Activated T-cell treated with anti-CD3 and anti-CD28 coated beads, Interleukin-2, amount 50 U/mL, for 4 hours (primary cell): ENCODE results near the gene ZNF689. TPM values are rescaled to one million over a fixed set of nuclear protein-coding genes. Genes with fewer than 3 reads are reported as not detected.

Source experiments
- ATAC-seq, 2 donors: fragments of 200-7000 bp; cut with Tn5 transposase; one replicate each; pipeline ENCODE4 v1.10.0; 2021
- DNase-seq: peaks from one replicate; pipeline ENCODE4 v3.0.0-alpha.2; 2020
- H3K27me3 Mint-ChIP-seq: one replicate; pipeline ENCODE4 v1.8.0; 2021; ENCODE audit warnings: low read depth, mixed read lengths
- H3K36me3 Mint-ChIP-seq: one replicate; pipeline ENCODE4 v1.8.0; 2022; ENCODE audit warnings: mixed read lengths; ENCODE audit not compliant: insufficient read depth
- H3K4me1 Mint-ChIP-seq: one replicate; pipeline ENCODE4 v1.8.0; 2021; ENCODE audit warnings: low read depth, mixed read lengths
- H3K4me3 Mint-ChIP-seq: one replicate; pipeline ENCODE4 v1.8.0; 2021; ENCODE audit warnings: mild to moderate bottlenecking, moderate library complexity, mixed read lengths
- H3K9me3 Mint-ChIP-seq: one replicate; pipeline ENCODE4 v1.8.0; 2021; ENCODE audit warnings: mixed read lengths
- total RNA-seq, 3 donors: library from RNA; stranded (reverse); gene quantifications; one replicate each; pipeline ENCODE4 v1.2.1, GENCODE V29; 2021

Gene ZNF689
- total RNA-seq: 10 to 100 TPM; 15.4 to 16.9 (median 16.0) TPM

DNA sequence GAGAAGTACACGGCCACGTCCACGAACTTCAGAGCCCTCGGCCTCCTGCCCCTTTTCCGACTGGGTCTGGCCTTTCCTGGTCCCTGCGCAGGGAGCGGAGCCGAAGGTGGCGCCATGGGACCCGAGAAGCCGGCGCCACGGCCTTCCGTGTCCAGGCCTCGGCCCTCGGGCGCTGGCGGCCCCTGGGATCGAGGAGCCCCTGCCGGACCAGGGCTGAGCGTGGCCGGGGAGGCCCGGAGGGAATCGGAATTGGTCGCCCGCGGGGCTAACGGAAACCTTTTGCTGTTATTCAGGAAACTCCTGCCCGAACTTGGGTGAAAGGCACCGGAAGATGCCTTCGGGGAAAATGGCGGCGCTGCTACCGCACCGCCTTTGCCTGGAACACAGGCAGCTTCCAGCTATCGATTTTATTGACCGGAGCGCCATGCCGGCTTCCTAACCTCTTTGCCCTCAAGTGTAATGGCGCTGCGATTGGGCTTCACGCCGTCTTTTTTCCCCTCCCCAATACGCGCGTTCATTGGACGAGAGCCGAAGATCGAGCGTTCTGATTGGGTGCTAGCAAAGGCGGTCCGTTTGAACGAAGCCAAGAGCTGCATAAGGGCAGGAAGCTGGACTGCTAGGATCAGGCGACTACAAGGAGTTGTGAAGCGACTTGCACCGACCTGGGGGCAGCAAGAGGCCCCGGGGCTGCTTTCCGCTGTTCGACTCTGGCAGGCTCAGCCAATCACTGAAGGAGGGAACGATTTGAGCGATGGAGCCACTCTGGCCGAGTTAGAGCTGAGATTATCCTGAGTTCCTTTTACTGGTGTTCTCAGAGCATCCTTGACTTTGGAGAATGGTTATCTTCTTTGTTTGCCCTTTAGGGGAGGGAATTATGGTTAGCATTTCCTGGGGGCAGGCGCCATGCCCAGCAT is at the start of gene ZNF689:
Gene ZNF689 (minus strand): TSS at position 464 of the 914 bp plus-strand sequence. CDS start 348 bp downstream, at position 116.
- Mint-ChIP-seq H3K4me1 (peaks cover 11% of the 10 kb centered on the region), H3K9me3 (no peaks in the 10 kb centered on the region), H3K4me3 (peak within 1 kb of the TSS; percentile 91), H3K36me3 (peaks cover 14% of the 10 kb centered on the region), H3K27me3 (no peaks in the 10 kb centered on the region)
- ATAC-seq (peak; percentile 89 to 91), DNase-seq (peak; percentile 93)

DNA sequence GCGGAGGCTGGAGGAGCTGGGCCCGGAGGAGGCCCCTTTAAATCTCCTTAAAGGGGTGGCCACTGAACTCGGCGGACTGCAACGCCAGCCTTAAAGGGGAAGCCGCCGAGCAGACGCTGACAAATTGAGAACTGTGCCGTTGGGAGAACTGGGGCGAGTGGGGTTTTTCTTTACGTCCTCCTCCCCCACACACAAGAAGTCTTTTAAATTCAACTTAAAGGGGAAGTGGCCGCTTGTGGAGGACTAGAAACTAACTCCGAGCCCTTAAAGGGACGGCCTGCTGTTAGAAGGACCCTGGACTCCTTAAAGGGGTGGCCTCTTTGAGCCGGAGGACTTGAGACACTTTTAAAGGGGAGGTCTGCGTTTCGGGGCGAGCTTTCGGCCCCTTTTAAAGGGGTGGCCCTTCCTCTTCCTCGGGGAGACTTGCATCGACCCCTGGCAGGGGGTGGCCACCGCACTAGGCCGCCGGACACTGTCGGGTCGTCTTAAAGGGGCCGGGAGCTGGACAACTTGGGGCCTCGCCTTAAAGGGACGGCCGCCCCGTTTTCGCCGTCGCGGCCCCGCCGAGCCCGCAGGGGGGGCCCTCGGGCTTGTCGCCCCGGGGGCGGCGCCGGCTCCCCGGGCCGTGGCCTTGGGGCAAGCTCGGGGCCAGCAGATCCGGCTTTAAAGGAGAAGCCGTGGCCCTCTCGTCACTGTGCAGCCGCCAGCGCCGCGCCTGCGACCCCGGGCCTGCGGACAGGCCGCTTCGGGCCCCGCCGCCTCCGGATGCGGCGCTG is 48.7 kb upstream of the ZNF689 start:
- peaks cover 38% of the 10 kb centered on the region for H3K36me3 Mint-ChIP-seq
- H3K4me1 Mint-ChIP-seq: peaks cover 49% of the 10 kb centered on the region
- DNase-seq (no peak), ATAC-seq (peak; percentile 24 to 26)
- H3K9me3 Mint-ChIP-seq: no peaks in the 10 kb centered on the region
- peak overlapping the region; percentile 90 for H3K4me3 Mint-ChIP-seq
- no peaks in the 10 kb centered on the region for H3K27me3 Mint-ChIP-seq

DNA sequence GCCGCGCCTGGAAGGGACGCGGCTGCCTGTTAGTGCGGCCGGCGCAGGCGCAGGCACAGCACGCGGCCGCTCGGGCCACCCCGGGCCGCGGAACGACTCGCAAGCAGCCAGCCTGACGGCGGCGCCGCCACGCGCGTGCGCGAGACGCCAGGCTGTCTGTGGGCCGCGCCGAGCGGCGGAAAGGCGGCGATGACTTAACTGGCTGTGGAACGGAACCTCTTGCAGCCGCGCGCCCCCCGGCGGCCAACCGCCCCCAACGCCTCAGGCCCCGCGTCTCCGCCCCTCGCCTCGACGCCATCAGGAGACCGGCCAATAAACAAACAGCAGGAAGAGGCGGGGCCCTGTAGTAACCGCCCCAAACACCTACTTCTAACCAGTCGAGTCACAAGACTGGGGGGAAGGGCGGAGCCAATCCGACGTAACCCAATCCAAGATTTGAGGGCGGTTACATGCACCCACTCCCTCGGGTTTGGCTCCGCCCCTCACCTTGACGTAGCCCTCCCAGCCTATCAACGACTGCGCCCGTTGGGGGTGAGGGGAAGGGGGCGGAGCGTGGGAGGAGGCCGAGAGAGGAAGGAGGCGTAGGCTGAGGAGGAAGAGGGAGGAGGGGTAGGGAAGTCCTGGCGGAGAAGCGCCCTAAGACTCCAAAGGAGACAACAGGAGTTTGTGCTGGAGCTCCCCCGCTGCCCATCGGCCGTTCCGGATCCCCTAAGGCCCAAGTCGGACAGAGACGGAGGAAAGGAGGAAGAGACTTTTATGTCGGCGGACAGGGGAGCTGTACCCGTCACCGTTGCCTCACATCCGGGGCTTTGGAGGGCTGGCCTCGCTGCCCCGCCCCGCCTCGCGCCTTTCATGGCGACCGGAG is 47.9 kb upstream of the ZNF689 start, which contains the start of gene FBRS:
Gene FBRS (plus strand): TSS at position 566 of the 865 bp plus-strand sequence. CDS start 1,088 bp downstream, outside the sequence.
- DNase-seq (peak; percentile 100), ATAC-seq (peak; percentile 71 to 72)
- Mint-ChIP-seq H3K4me3 (peak within 1 kb of the TSS; percentile 90), H3K36me3 (peaks cover 30% of the 10 kb centered on the region), H3K27me3 (no peaks in the 10 kb centered on the region), H3K9me3 (no peaks in the 10 kb centered on the region), H3K4me1 (peaks cover 41% of the 10 kb centered on the region)

DNA sequence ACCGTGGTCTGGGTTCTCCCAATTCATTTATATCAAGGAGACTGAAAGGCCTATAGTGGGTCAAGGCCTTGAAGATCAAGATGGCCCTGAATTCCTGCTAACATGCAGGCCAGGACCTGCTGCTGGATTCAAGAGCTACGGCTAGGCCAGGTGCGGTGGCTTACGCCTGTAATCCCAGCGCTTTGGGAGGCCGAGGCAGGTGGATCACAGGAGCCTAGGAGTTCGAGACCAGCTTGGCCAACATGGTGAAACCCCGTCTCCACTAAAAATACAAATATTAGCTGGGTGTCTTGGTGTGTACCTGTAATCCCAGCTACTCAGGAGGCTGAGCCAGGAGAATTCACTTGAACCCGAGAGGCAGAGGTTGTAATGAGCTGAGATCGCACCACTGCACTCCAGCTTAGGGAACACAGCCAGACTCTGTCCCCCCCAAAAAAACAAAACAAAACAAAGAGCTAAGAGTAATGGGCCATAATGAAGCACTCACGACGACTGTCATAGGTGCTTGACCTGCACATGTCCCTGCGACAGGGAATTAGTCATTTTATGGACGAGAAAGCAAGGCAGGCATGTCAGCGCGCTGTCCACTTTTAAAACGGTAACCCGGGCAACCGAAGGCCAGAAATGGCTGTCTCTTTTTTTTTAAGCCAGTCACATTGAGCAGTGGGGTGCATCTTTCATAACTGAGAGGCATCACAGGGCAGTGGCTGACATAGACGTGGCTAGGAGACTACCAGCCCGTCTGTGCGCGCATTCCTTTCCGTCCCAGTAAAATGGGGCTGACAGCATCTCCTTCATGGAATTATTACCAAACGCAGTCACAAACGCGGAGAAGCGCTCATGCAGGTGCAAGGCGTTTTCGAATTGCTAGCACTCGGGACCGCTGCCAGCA is 47.0 kb upstream of the ZNF689 start:
- Mint-ChIP-seq H3K27me3 (no peaks in the 10 kb centered on the region), H3K4me3 (peak overlapping the region; percentile 79), H3K4me1 (peaks cover 38% of the 10 kb centered on the region), H3K9me3 (no peaks in the 10 kb centered on the region), H3K36me3 (peaks cover 33% of the 10 kb centered on the region)
- ATAC-seq (no peak), DNase-seq (no peak)

DNA sequence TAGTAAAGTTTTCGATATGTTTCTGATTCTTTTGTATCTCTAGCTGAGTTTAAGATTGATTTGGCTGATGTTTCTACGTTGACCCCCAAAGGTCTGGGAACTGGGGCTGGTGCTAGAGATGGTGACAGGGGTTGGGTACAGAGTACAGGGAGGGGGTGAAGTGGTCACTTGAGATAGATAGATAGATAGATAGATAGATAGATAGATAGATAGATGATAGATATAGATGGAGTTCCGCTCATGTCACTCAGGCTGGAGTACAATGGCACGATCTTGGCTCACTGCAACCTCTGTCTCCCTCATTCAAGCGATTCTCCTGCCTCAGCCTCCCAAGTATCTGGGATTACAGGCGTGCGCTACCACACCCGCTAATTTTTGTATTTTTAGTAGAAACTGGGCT is 46.2 kb upstream of the ZNF689 start:
- Mint-ChIP-seq H3K4me3 (peak overlapping the region; percentile 79), H3K27me3 (no peaks in the 10 kb centered on the region), H3K4me1 (peaks cover 37% of the 10 kb centered on the region), H3K9me3 (no peaks in the 10 kb centered on the region), H3K36me3 (peaks cover 27% of the 10 kb centered on the region)
- DNase-seq (no peak), ATAC-seq (no peak)

DNA sequence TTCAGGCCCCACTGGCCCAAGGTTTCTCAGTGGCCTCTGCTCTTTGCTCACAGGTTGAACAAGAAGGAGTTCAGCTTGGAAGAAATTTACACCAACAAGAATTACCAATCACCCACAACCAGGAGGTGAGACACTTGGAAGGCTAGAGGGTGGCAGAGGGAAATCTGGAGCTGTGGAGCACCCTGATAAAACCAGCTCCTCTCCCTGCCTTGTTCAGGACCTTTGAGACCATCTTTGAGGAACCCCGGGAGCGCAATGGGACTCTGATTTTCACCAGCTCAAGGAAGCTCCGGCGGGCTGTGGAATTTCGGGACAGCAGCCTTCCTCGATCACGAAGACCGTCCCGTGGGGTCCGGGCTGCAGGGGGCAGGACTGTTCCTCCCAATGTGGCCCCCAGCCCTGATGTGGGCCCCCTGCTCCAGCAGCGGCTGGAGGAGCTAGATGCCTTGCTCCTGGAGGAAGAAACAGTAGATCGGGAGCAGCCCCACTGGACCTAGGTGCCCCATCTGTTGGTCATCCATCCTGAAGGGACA is 45.7 kb upstream of the ZNF689 start:
- no peaks in the 10 kb centered on the region for H3K9me3 Mint-ChIP-seq
- no peak for DNase-seq
- H3K36me3 Mint-ChIP-seq: peaks cover 22% of the 10 kb centered on the region
- H3K4me1 Mint-ChIP-seq: peaks cover 33% of the 10 kb centered on the region
- no peak overlapping the region for H3K4me3 Mint-ChIP-seq
- H3K27me3 Mint-ChIP-seq: no peaks in the 10 kb centered on the region
- no peak for ATAC-seq

DNA sequence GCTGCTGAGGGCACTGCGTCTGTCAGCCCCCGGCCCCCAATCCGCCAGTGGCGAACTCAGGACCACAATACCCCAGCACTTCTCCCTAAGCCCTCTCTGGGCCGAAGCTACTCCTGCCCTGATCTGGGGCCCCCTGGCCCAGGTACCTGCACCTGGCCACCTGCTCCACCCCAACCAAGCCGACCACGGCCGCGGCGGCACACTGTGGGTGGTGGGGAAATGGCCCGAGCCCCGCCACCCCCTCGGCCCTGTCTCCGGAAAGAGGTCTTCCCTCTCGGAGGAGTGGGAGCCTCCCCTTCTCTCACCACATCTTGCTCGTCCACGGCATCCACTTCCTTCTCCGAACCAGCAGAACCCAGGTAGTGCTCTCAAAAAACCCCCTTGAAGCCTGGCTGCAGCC is 44.7 kb upstream of the ZNF689 start:
- Mint-ChIP-seq H3K4me3 (peak overlapping the region; percentile 38), H3K9me3 (no peaks in the 10 kb centered on the region), H3K4me1 (peaks cover 33% of the 10 kb centered on the region), H3K36me3 (peaks cover 18% of the 10 kb centered on the region), H3K27me3 (no peaks in the 10 kb centered on the region)
- DNase-seq: no peak
- no peak for ATAC-seq

DNA sequence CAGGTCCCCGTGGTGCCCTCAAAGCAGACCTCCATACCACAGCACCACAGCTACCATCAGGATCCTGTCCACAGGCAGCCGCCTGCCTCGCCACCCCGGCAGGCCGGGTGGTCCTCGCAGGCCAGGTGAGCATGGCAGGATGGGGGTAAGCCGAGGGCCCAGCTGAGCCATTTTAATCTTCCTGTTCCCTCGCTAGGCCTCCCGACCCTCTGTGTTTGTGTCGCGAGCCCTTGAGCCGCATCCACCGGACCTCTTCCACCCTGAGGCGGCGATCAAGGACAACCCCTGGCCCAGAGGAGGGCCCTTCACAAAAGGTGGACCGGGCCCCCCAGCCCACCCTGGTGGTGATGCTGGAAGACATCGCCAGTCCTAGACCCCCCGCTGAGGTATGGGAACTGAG is 42.5 kb upstream of the ZNF689 start:
- Mint-ChIP-seq H3K9me3 (no peaks in the 10 kb centered on the region), H3K4me3 (peak overlapping the region; percentile 87), H3K4me1 (peaks cover 35% of the 10 kb centered on the region), H3K36me3 (peaks cover 18% of the 10 kb centered on the region), H3K27me3 (no peaks in the 10 kb centered on the region)
- no peak for ATAC-seq
- no peak for DNase-seq

DNA sequence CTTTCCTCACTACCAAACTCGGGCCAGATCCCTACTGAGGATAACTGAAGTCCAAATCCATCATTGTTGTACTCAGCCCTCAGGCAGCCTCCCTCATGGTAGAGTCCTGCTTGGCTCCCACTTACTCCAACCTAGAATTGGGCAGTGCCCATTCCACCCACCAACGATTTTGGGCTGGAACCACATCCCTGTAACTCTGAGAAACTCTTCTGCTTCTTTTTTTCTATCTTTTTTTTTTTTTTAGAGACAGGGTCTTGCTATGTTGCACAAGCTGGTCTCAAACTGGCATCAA is 41.8 kb upstream of the ZNF689 start:
- ATAC-seq (no peak), DNase-seq (no peak)
- Mint-ChIP-seq H3K4me1 (peaks cover 28% of the 10 kb centered on the region), H3K36me3 (peaks cover 18% of the 10 kb centered on the region), H3K9me3 (no peaks in the 10 kb centered on the region), H3K4me3 (peak overlapping the region; percentile 87), H3K27me3 (no peaks in the 10 kb centered on the region)

DNA sequence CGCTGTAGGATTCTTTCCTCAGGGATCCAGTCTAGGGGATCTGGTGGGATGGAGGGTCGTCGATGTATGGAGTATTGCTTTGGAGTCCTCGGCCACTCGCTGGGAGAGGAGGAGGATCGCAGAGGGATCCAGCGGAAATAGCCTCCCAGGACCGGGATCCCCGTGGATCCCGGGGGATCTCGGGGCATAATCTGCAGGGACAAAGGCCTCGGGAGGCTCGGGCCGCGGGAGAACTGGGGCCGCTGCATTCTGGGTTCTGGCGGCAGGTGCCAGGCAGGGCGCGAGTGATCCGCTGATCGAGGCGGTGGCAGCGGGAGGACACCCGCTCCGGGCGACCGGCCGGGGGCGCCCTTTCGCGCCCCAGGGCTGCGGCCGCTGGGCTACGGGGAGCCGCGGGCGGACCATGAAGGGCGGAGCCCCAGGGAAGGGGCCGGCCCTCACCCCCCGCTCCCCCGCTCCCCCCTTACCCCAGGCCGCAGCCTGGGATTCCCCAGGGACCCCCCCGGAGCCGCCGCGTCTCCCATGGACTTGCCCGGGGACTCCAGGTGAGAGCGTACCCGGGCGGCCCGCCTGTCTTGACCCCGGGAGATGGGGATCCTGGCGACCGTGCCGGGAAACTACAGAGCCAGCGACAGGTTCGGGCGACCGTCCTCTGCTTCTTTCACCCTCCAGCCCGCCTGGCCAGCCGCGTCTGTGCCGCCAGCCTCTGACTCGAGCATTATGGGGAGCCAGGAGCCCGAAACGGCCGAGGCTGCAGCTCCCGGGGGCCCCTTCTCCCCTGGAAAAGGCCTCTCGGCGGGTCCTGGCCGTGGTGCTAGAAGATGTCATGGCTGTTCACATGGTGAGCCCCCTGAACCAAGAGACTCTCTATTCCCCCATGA is 41.2 kb upstream of the ZNF689 start:
- Mint-ChIP-seq H3K4me3 (peak overlapping the region; percentile 87), H3K4me1 (peaks cover 24% of the 10 kb centered on the region), H3K36me3 (peaks cover 18% of the 10 kb centered on the region), H3K27me3 (no peaks in the 10 kb centered on the region), H3K9me3 (no peaks in the 10 kb centered on the region)
- ATAC-seq (peak; percentile 72 to 76), DNase-seq (peak; percentile 67)

DNA sequence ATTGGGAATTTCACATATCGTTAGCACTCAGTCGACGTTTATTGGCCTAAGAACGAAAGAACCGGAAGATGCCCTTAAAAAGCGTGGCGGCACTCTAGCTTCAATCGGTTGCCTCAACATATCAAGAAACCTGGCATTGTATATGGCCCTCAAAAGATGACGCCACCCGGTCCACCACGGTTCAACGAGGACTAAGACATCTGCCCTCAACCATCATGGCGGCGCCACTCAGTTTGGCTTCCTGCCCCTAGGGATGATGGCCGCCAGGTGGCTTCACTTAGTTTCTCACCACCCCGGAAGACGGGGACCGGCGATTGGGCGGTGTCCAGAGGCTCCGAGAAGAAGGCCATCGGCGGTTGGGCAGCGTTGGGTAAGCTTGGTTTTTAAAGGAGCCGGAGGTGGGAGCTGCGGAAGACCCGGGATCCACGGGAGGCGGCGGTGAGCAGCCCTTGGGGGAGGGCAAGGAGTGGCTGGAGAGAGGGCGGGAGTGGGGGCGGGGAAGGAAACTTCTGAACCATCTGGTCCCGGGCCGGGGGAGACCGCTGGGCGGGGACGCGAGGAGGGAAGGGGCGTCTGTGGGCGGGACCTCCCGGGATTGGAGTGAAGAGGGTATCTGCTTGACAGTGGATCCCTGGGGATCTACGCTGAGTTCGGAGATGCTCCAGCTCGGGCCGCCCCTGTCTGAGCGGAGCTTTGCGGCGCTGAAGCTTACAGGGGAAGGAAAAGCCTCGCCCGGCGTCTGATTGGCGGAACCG is 40.4 kb upstream of the ZNF689 start, which contains the start of gene PRR14:
Gene PRR14 (plus strand): TSS at position 592 of the 755 bp plus-strand sequence. CDS start 686 bp downstream, outside the sequence.
- Mint-ChIP-seq H3K4me1 (peaks cover 21% of the 10 kb centered on the region), H3K4me3 (peak within 1 kb of the TSS; percentile 87), H3K36me3 (peaks cover 10% of the 10 kb centered on the region), H3K9me3 (no peaks in the 10 kb centered on the region), H3K27me3 (no peaks in the 10 kb centered on the region)
- DNase-seq (peak; percentile 98), ATAC-seq (peak; percentile 79 to 81)
